GM23338 (cell line): ENCODE data around the gene NIPAL3. TPM values are rescaled to one million over a fixed set of nuclear protein-coding genes. Genes with fewer than 3 reads are reported as not detected.

ENCODE experiments used
- ATAC-seq: fragments of 200-7000 bp; cut with Tn5 transposase; 3 replicates; pipeline ENCODE4 v1.9.1; 2020
- DNase-seq: peaks from one replicate; pipeline ENCODE4 v3.0.0-alpha.2; 2015; ENCODE audit warnings: low spot score
- H2AFZ ChIP-seq: fragments of 200-600 bp; sonication (generic); 2 replicates; pipeline ENCODE4 v1.8.0; 2016; ENCODE audit warnings: antibody characterized with exemption, mild to moderate bottlenecking, moderate library complexity
- H3F3A ChIP-seq: fragments of 200-600 bp; sonication (generic); replicated peaks from 2 replicates; pipeline ENCODE4 v1.8.0; 2017; ENCODE audit warnings: antibody characterized with exemption, mixed run types, low read depth
- H3K27ac ChIP-seq: fragments of 200-600 bp; sonication (generic); 2 replicates; pipeline ENCODE4 v1.6.1; 2016; ENCODE audit warnings: low read depth
- H3K27me3 ChIP-seq: fragments of 200-600 bp; sonication (generic); 2 replicates; pipeline ENCODE4 v1.8.0; 2016; ENCODE audit warnings: mild to moderate bottlenecking, mixed run types, moderate library complexity; ENCODE audit not compliant: insufficient read depth
- H3K36me3 ChIP-seq: fragments of 200-600 bp; sonication (generic); 2 replicates; pipeline ENCODE4 v1.8.0; 2016; ENCODE audit warnings: mild to moderate bottlenecking; ENCODE audit not compliant: insufficient read depth
- H3K4me1 ChIP-seq: fragments of 200-600 bp; sonication (generic); 2 replicates; pipeline ENCODE4 v1.8.0; 2016; ENCODE audit warnings: mild to moderate bottlenecking, moderate library complexity; ENCODE audit not compliant: insufficient read depth
- H3K4me2 ChIP-seq: fragments of 200-600 bp; sonication (generic); 2 replicates; pipeline ENCODE4 v1.7.1; 2017; ENCODE audit warnings: mixed run types
- H3K4me3 ChIP-seq: fragments of 200-600 bp; sonication (generic); 2 replicates; pipeline ENCODE4 v1.6.1; 2016; ENCODE audit warnings: mixed run types
- H3K79me2 ChIP-seq: fragments of 200-600 bp; sonication (generic); replicated peaks from 2 replicates; pipeline ENCODE4 v1.8.0; 2017; ENCODE audit warnings: mild to moderate bottlenecking; ENCODE audit not compliant: insufficient read depth
- H3K9me2 ChIP-seq: fragments of 200-600 bp; sonication (generic); 2 replicates; pipeline ENCODE4 v1.8.0; 2017; ENCODE audit not compliant: insufficient read depth
- H4K20me1 ChIP-seq: fragments of 200-600 bp; sonication (generic); replicated peaks from 2 replicates; pipeline ENCODE4 v1.8.0; 2017; ENCODE audit warnings: mild to moderate bottlenecking; ENCODE audit not compliant: insufficient read depth
- H3K27ac Mint-ChIP-seq: 2 replicates; pipeline ENCODE4 v1.8.0; 2020; ENCODE audit warnings: inconsistent platforms, mild to moderate bottlenecking, moderate library complexity, mixed read lengths
- H3K27me3 Mint-ChIP-seq: 3 replicates; pipeline ENCODE4 v1.8.0; 2022; ENCODE audit warnings: low read depth, mild to moderate bottlenecking, moderate library complexity, mixed read lengths, inconsistent platforms; ENCODE audit not compliant: insufficient read depth, poor library complexity
- H3K36me3 Mint-ChIP-seq: 3 replicates; pipeline ENCODE4 v1.8.0; 2021; ENCODE audit warnings: low read depth, mild to moderate bottlenecking, inconsistent platforms, moderate library complexity, mixed read lengths
- H3K4me1 Mint-ChIP-seq: 3 replicates; pipeline ENCODE4 v1.8.0; 2020; ENCODE audit warnings: mild to moderate bottlenecking, inconsistent platforms, mixed read lengths
- H3K4me3 Mint-ChIP-seq: 3 replicates; pipeline ENCODE4 v1.8.0; 2021; ENCODE audit warnings: moderate library complexity, mild to moderate bottlenecking, inconsistent platforms, mixed read lengths
- H3K9me3 Mint-ChIP-seq: 3 replicates; pipeline ENCODE4 v1.8.0; 2020; ENCODE audit warnings: moderate library complexity, mild to moderate bottlenecking, inconsistent platforms, mixed read lengths
- CREB1 ChIP-seq: fragments of 250-450 bp; sonication (Bioruptor Pico); IDR thresholded peaks from 2 replicates; pipeline ENCODE4 v1.5.0; 2020; ENCODE audit warnings: low read depth, mild to moderate bottlenecking, moderate library complexity
- CTCF ChIP-seq, 2 experiments: fragments of 200-600 bp in 1 of 2; sonication (generic) in 1 of 2; conservative IDR thresholded peaks; 2 replicates each; pipeline versions ENCODE4 v1.5.1 to v1.6.1; 2016 to 2017; ENCODE audit warnings: antibody characterized with exemption in 2 of 2, low read depth in 2 of 2, mild to moderate bottlenecking in 2 of 2, moderate library complexity in 1 of 2
- ETS1 ChIP-seq: IDR thresholded peaks from 2 replicates; pipeline ENCODE4 v1.6.1; 2016; ENCODE audit warnings: antibody characterized with exemption
- EZH2 ChIP-seq: fragments of 200-600 bp; sonication (generic); IDR thresholded peaks from one replicate; pipeline ENCODE4 v1.8.0; 2017; ENCODE audit warnings: antibody characterized with exemption, mild to moderate bottlenecking, low read depth; ENCODE audit not compliant: unreplicated experiment
- EZH2phosphoT487 ChIP-seq: fragments of 200-600 bp; sonication (generic); IDR thresholded peaks from one replicate; pipeline ENCODE4 v1.8.1; 2018; ENCODE audit warnings: antibody characterized with exemption; ENCODE audit not compliant: unreplicated experiment
- JUNB ChIP-seq: IDR thresholded peaks from one replicate; pipeline ENCODE4 v1.6.1; 2016; ENCODE audit warnings: antibody characterized with exemption; ENCODE audit not compliant: unreplicated experiment
- NANOG ChIP-seq: IDR thresholded peaks from 2 replicates; pipeline ENCODE4 v1.6.1; 2016; ENCODE audit warnings: antibody characterized with exemption, borderline replicate concordance
- POLR2AphosphoS5 ChIP-seq: IDR thresholded peaks from 2 replicates; pipeline ENCODE4 v1.6.1; 2016; ENCODE audit warnings: antibody characterized with exemption, low read depth
- REST ChIP-seq: IDR thresholded peaks from one replicate; pipeline ENCODE4 v1.6.1; 2018; ENCODE audit warnings: antibody characterized with exemption; ENCODE audit not compliant: unreplicated experiment
- STAT1 ChIP-seq: IDR thresholded peaks from one replicate; pipeline ENCODE4 v1.6.1; 2016; ENCODE audit warnings: antibody characterized with exemption; ENCODE audit not compliant: unreplicated experiment
- ZNF114 ChIP-seq: fragments of 250-450 bp; sonication (Bioruptor Pico); IDR thresholded peaks from 2 replicates; pipeline ENCODE4 v1.5.0; 2020; ENCODE audit warnings: mild to moderate bottlenecking, moderate library complexity
- ZNF331 ChIP-seq: fragments of 250-450 bp; sonication (Bioruptor Pico); IDR thresholded peaks from 2 replicates; pipeline ENCODE4 v1.5.0; 2020; ENCODE audit warnings: low read depth, mild to moderate bottlenecking, moderate library complexity
- ZNF462 ChIP-seq: fragments of 250-450 bp; sonication (Bioruptor Pico); IDR thresholded peaks from 2 replicates; pipeline ENCODE4 v1.5.0; 2020; ENCODE audit warnings: mild to moderate bottlenecking, moderate library complexity
- polyA plus RNA-seq: library from polyadenylated mRNA; unstranded; fragments of >200 nt; fragmentation: Nextera tagmentation; extraction: Ambion mirVana; gene quantifications from 2 replicates; pipeline ENCODE4 v1.2.1, GENCODE V29; 2016
- total RNA-seq: library from RNA; depleted of rRNA; stranded (reverse); fragments of >200 nt; shearing (Covaris generic); gene quantifications from 2 replicates; pipeline ENCODE4 v1.2.3, GENCODE V29; 2014

NIPAL3 gene
- total and polyA plus RNA-seq, 2 experiments from 2014 or later = 5.5 to 9.6 TPM

GRCh38 chr1:24442764-24443163 is 27.2 kb downstream of the NIPAL3 start:
- no peak for TF ChIP-seq EZH2phosphoT487
- no peak for TF ChIP-seq CTCF (conservative IDR thresholded peaks at IDR 0.05; ENCODE audit: low read depth in 2 of 2)
- no peak for TF ChIP-seq POLR2AphosphoS5
- no peak for TF ChIP-seq ZNF462 (CRISPR knock-in tag)
- TF ChIP-seq EZH2 = no peak
- TF ChIP-seq REST = no peak
- no peak for TF ChIP-seq STAT1
- no peak for TF ChIP-seq JUNB
- TF ChIP-seq CREB1 (CRISPR knock-in tag) = no peak
- TF ChIP-seq NANOG = no peak
- no peak for TF ChIP-seq ZNF331 (CRISPR knock-in tag)
- no peak for TF ChIP-seq ETS1
- no peak for TF ChIP-seq ZNF114 (CRISPR knock-in tag)
- H3K4me1 Mint-ChIP-seq = peaks cover 19% of the 10 kb centered on the region
- no peak for DNase-seq
- Histone ChIP-seq H3K4me2 (no peak overlapping the region), H3K9me2 (0 out of 2 replicates have a peak, but pooled peaks cover 4% of the 10 kb centered on the region), H2AFZ (no peak overlapping the region), H3K27ac (no peak overlapping the region), H3K27me3 (no peaks in the 10 kb centered on the region), H4K20me1 (no peaks in the 10 kb centered on the region), H3K79me2 (no peaks in the 10 kb centered on the region), H3F3A (no peaks in the 10 kb centered on the region), H3K4me1 (no peaks in the 10 kb centered on the region; the same call in none of the 2 replicates), H3K36me3 (0 out of 2 replicates have a peak, but pooled peaks cover 5% of the 10 kb centered on the region), H3K4me3 (no peak overlapping the region)
- no peaks in the 10 kb centered on the region for H3K9me3 Mint-ChIP-seq
- no peak overlapping the region for H3K27ac Mint-ChIP-seq
- no peak for ATAC-seq
- peaks cover 2% of the 10 kb centered on the region for H3K27me3 Mint-ChIP-seq
- peaks cover 5% of the 10 kb centered on the region; the same call in 1 of the 3 replicates for H3K36me3 Mint-ChIP-seq
- no peak overlapping the region for H3K4me3 Mint-ChIP-seq
